Measurements from ENCODE around the gene MYO15A. TPM values are rescaled to one million over a fixed set of nuclear protein-coding genes. Genes with fewer than 3 reads are reported as not detected.

The MYO15A gene
- total RNA-seq, 1 donor from 2014 or later = 3.3 TPM

DNA sequence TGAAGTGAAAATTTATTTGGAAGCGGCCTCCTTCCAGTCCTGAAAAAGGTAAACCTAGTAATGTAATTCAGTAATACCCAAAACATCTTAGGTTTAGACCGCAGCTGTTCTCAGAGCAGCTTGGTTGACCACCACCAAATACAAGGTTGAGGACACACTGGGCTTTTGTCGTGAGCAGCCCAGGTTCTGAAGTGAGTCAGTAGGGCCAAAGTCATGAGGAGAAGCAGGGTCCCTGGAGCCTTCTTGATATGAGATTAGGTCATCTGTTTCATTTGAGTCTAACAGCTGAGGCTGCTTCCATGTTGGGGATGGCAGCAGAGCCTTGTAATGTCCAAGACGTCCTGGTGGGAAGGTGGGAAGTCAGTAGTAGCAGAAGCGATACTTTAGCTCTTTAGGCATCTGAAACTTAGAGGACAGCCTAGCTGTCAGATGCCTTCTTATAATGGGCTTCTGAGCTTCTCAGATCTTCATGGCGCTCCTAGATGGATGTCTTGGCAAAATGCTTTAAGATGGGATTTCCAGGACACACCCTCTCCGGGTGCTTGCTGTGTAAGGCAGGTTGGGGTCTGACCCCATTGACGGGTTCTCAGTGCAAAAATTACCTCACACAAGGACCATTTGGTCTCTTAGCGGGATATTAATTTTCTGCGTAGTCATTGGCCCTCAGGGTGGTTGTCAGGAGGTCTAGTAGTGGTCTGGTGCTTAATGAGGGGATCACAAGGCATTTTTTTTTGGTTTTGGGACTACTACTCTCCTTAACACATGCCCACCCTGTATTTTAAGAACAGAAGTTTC is 77.5 kb downstream of the MYO15A start:
- H3K4me1 ChIP-seq = peaks cover 71% of the 10 kb centered on the region
- intact Hi-C loops (cut with DNase I) = no loop called here
- peak overlapping the region; percentile 3 for H3K27ac ChIP-seq
- peaks cover 30% of the 10 kb centered on the region for H3K36me3 ChIP-seq
- H3K4me3 ChIP-seq = peak overlapping the region; percentile 82
- H3K27me3 ChIP-seq (ENCODE audit: low read depth) = no peaks in the 10 kb centered on the region
- no peaks in the 10 kb centered on the region for H3K9me3 ChIP-seq
- DNase-seq (no peak), ATAC-seq (no peak)
- TF ChIP-seq, protein P1, sequence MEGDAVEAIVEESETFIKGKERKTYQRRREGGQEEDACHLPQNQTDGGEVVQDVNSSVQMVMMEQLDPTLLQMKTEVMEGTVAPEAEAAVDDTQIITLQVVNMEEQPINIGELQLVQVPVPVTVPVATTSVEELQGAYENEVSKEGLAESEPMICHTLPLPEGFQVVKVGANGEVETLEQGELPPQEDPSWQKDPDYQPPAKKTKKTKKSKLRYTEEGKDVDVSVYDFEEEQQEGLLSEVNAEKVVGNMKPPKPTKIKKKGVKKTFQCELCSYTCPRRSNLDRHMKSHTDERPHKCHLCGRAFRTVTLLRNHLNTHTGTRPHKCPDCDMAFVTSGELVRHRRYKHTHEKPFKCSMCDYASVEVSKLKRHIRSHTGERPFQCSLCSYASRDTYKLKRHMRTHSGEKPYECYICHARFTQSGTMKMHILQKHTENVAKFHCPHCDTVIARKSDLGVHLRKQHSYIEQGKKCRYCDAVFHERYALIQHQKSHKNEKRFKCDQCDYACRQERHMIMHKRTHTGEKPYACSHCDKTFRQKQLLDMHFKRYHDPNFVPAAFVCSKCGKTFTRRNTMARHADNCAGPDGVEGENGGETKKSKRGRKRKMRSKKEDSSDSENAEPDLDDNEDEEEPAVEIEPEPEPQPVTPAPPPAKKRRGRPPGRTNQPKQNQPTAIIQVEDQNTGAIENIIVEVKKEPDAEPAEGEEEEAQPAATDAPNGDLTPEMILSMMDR (IDR thresholded peaks at IDR 0.05) = no peak

DNA sequence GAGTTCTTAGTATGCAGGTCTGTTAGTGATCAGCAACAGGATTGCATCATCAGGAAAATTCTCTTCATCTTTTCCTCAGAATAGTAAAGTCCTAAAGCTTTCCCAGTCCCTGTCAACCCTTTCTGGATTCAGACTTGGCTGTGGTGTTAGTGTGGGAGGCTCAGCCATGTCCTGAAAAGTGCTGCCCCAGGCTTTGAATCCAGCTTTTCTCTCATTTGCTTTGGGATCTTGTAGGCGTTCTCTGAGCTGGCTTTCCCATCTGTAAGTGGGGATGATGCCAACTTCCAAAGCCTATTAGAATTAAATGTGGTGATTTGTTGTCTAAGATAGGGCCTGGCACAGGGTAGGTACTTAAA is 78.0 kb downstream of the MYO15A start:
- intact Hi-C loops (cut with DNase I) = no loop called here
- H3K36me3 ChIP-seq = peaks cover 30% of the 10 kb centered on the region
- no peaks in the 10 kb centered on the region for H3K9me3 ChIP-seq
- DNase-seq = no peak
- H3K27me3 ChIP-seq (ENCODE audit: low read depth) = no peaks in the 10 kb centered on the region
- peaks cover 76% of the 10 kb centered on the region for H3K4me1 ChIP-seq
- ATAC-seq = no peak
- peak overlapping the region; percentile 82 for H3K4me3 ChIP-seq
- peak overlapping the region; percentile 3 for H3K27ac ChIP-seq
- TF ChIP-seq, protein P1 (IDR thresholded peaks at IDR 0.05) = no peak

DNA sequence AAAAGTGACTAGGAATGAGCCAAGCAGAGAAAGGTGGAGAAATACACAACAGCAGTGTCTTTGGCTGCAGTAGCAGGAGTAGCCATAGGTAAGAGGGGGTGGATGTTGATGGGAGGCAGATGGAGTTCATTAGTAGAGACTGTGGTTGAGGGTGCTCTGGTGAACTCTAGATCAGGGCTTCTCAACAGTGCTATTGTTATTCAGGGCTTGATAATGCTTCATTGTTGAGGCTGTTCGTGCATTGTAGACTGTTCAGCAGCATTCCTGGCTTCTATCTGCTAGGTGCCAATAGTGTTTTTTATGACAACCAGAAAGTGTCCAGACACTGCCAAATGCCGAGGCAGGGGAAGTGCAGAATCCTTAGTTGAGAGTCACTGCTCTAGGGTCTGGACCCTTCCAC is 78.7 kb downstream of the MYO15A start:
- DNase-seq (no peak), ATAC-seq (no peak)
- H3K27ac ChIP-seq = peak overlapping the region; percentile 3
- TF ChIP-seq, protein P1 (IDR thresholded peaks at IDR 0.05) = no peak
- intact Hi-C loops (cut with DNase I) = no loop called here
- no peaks in the 10 kb centered on the region for H3K9me3 ChIP-seq
- peaks cover 76% of the 10 kb centered on the region for H3K4me1 ChIP-seq
- no peaks in the 10 kb centered on the region for H3K27me3 ChIP-seq (ENCODE audit: low read depth)
- H3K4me3 ChIP-seq = peak overlapping the region; percentile 82
- H3K36me3 ChIP-seq = peaks cover 33% of the 10 kb centered on the region

DNA sequence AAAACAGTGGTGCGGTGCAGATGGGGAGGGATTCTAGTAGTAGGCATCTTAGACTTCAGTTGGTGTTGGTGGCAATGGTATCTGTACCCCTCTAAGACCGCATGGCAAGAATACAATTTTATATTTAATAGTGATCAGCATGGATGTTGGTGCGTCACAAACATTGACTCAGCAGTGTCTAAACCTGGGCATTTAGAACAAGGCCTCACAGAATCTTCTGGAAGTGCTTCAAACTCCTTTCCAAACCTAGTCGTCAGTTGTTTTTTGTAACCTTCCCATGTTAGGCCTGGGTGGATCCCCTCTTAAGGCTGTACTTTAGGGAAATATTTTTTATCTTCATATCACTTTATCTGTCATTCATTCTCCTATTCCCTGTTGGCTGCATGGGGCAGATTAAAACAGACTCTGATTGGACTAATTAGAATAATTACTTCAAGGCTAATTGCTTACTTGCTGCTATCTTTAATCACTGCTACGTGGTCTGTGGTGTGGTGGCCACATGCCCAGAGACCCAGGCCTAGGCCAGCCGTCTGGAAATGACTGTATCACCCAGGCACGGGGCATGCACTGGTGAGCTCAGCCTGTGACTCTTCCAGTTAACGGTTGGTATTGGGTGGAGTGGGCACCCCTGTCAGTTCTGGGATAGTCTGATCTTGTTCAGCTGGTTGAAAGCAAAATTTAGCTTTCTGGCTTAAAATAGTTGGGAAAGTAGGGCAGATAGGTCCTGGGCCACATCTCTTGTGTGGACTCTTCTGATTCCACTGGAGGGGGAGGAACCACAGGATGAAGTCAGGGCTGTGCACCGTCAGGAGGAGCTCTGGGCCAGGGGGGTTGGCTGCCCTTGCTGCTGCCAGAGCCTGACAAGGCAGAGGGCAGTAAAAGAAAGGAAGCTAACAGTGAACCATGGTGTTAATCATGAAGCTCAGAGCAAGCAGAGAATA is 79.5 kb downstream of the MYO15A start:
- intact Hi-C loops (cut with DNase I) = no loop called here
- ATAC-seq (no peak), DNase-seq (no peak)
- Histone ChIP-seq H3K27me3 (ENCODE audit: low read depth) (no peaks in the 10 kb centered on the region), H3K4me1 (peaks cover 77% of the 10 kb centered on the region), H3K36me3 (peaks cover 35% of the 10 kb centered on the region), H3K27ac (peak overlapping the region; percentile 46), H3K4me3 (peak overlapping the region; percentile 82), H3K9me3 (no peaks in the 10 kb centered on the region)
- TF ChIP-seq, protein P1 (IDR thresholded peaks at IDR 0.05) = no peak

DNA sequence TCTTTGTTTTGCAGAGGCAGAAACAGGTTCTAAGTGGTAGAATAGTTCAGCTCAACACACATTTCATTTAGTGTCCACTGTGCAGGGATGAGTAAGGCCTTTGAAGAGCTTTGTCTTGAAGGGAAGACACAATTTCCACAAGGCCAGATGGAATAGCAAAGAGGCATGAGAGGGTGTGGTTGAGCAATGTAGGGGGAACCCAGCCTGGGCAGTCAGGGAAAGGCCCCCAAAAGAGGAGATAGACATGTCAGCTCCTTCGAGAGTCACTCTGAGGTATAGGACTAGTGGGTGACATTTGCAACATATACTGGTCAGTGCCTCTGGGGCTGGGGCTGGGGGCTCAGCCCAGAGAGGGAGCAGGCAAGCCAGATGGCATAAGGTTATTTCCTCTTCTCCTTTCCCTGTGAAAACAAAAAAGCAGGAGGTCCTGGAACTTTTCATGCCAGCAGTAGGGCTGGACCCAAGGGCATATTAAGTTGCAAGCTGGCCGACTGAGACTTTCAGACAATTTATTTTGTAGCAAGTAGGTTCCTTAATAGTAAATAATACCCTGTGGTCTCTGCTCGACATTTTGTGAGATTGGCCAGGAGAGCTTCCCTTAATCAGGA is 82.2 kb downstream of the MYO15A start:
- Histone ChIP-seq H3K36me3 (peaks cover 51% of the 10 kb centered on the region), H3K27ac (no peak overlapping the region), H3K9me3 (no peaks in the 10 kb centered on the region), H3K4me3 (no peak overlapping the region), H3K27me3 (ENCODE audit: low read depth) (no peaks in the 10 kb centered on the region), H3K4me1 (peaks cover 69% of the 10 kb centered on the region)
- no peak for DNase-seq
- intact Hi-C loops (cut with DNase I) = no loop called here
- TF ChIP-seq, protein P1 (IDR thresholded peaks at IDR 0.05) = no peak
- ATAC-seq = peak in 1 of 2 donors; percentile 11

Measured in lower lobe of right lung (tissue), 2 donors.